ENCODE data around the gene HADHA.
A peak's percentile ranks its signal among the peaks of the same experiment; 100 is the strongest.

The HADHA gene

DNA sequence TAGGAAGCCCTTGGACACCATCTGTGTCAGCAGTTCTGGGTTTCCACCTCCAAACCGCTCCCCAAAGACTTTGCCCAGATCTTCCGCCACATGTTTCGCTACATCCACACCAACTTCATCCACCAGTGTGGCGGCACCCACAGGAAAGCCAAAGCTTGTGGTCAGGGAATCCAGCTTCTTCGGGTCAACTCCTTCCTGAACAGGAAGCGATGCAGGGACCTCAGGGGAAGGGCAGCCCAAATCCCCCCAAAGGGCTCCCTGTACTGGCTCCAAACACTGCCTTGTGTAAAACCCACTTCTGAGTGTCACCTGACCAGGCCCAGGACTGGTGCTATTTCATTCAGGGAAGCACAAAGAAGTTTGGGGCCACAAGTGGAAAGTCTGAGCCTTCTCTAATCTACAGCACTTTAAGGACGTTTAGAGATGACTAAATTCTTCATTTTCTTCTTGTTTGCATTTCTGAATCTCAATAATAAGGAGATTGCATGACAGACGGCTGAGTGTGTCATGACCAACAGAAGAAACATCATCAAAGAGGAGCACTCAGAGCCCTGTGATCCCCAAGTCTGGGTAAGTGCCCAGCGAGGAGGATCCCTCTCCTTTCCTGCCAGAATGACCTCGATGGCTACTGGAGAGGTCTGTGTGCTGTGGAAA lies 50.7 kb downstream of the HADHA start:
- DNase-seq (ENCODE audit: low read depth, low spot score): no peak

DNA sequence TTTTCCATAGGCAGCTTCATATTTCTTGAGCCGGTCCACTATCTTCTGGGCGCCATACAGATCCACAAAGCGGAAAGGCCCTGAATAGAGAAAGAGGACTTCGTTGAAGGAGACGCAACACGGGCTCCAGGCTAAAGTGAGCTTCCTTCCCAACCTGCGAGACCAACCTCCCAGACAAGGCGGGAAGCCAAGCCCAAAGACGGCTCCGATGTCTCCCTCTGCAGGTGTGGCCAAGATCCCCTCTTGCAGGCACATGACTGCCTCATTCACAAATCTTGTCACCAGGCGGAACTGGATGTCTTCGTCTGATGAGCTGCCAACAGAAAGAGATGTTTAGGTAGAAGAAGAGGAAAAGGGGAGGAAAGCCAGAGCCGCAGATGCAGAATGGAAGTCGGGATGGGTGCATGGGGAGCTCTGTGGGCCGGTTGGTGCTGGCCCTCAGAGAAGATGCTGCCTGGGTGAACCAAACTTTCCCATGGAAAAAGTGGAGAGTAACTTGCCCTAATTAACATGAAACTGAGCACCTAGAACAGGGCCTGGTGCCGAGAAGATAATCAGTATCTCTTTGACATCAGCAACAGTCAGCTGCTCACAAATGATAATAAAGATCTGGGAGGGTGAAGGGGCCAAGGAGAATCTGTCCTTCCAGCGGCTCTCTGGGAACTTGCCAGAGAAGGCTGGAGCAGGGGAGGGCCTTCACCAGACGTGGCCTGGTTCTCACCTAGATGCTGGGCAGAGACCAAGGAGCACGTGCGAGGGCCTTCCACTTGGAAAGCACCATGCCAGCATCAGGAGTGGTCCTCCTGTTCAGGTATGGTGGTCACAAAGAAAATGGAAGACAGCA lies 52.9 kb downstream of the HADHA start:
- DNase-seq (ENCODE audit: low read depth, low spot score): no peak

DNA sequence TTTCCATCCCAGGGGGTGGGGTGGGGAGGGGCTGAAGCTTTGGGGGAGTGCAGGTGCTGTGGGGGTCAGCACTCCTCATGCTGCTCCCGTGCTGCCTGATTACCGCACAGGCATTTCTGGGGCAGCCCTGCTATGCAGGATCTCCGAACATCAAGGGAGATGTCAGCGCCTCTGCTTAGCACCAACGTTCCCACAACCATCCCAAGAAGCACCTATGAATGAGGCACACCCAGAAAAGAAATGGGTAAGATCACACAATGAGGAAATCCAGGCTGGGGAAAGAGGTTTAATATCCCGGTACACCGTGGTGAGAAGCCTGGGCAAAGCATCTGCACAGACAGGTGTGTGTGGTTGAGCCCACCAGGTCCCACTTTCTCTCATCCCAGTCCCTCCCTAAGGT lies 54.1 kb downstream of the HADHA start:
- no peak for DNase-seq (ENCODE audit: low read depth, low spot score)

DNA sequence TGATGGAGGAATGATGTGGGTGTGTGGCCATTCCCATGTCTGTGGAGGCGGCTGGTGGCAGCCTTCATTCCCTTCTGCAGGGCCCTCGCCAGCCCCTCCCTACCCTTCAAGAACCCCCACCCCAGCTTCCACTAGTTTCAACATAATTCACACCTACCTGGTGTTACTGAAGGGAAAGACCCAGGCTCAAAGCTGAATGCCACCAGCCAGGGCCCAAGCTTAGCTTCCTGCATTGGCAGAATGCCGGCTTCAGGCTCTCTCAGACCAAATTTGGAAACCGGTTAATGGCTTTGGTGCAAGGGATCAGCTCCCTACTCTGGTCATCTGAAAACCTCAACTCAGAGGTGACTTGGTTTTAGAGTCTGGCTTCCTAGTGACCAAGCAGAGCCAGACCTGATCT lies 54.7 kb downstream of the HADHA start:
- DNase-seq (ENCODE audit: low read depth, low spot score): no peak

DNA sequence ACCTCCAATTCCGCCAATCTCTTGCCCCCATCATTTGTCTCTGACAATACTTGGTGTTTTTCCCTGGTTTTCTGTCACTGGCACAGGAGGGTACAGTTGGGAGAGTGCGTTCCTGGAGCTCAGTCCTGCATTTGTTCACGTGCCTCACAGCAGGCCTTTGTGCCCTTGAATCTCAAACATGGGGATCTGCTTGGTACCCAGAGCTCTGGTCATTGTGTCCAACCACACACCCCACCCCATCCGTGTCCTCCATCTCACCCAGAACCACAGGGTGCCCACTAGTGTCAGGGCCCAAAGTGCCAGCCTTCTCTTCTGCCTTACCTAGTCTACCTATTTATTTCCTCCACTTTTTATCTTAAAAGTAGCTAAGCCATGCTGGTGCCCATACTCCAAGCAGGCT lies 55.3 kb downstream of the HADHA start:
- DNase-seq (ENCODE audit: low read depth, low spot score): no peak

DNA sequence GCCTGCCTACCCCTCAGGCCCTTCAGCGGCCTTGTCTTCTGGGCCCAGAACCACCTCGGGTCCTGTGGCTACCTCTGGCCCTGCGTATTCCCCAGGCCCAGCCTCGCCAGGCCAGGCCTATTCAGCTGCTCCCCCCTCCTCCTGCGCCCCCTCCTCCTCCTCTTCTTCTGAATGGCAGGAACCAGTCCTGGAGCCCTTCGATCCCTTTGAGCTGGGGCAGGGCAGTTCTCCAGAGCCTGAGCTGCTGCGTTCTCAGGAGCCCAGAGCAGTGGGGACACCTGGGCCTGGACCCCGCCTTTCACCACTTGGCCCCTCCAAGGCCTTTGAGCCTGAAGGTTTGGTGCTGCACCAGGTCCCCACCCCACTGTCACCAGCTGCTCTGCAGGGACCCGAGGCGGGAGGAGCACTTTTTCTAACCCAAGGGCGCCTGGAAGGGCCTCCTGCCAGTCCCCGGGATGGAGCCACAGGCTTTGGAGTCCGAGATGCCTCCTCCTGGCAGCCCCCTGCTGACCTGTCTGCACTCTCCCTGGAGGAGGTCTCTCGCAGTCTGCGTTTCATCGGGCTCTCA lies 56.8 kb downstream of the HADHA start:
- DNase-seq (ENCODE audit: low read depth, low spot score): no peak

DNA sequence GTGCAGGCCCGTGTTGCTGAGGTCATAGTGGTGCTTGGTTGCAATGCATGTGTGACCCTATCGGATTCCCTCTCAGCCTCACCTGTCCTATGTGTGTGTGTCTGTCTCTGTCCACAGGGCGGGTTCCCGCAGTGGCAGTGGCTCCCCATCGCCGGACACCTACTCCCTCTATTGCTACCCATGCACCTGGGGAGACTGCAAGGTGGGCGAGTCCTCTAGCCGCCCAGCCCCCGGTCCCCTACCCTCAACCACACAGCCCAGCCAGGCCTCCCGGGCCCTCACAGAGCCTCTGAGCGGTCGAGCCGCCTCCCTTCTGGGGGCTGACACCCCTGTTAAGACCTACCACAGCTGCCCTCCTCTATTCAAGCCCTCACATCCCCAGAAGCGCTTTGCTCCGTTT lies 57.3 kb downstream of the HADHA start:
- no peak for DNase-seq (ENCODE audit: low read depth, low spot score)

DNA sequence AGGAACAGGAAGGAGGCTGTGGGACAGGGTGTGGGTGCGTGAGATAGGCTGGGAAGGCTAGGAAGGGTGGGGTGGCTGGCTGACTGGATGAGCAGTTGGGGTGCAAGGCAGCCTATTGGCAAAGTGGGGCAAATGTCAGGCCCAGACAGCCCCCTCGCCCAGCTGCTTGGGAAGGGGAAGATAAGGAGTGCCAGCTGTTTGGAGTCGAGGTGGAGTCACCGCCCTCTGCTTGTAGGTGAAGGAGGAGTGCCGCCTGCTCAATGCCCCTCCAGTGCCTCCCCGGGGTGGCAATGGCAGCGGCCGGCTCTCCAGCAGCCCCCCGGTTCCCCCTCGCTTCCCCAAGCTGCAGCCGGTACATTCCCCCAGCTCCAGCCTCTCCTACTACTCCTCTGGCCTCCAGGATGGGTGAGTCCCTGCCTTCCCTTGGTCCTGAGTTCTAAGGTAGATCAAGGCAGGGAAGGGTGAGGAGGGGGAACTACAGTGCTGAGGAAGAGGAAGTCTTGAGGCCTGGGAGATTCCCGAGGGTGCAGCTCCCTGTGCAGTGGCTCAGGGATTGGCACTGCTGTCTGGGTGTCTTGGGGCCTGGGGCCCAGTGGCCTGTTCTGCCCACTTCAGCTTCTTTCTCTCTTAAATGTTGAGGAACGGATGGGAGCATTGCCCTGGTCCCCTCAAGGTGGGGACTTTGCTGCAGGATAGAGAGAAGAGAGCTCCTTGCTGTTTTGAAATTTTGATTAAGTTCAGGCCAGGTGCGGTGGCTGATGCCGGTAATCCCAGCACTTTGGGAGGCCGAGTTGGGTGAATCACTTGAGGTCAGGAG lies 58.3 kb downstream of the HADHA start:
- no peak for DNase-seq (ENCODE audit: low read depth, low spot score)

DNA sequence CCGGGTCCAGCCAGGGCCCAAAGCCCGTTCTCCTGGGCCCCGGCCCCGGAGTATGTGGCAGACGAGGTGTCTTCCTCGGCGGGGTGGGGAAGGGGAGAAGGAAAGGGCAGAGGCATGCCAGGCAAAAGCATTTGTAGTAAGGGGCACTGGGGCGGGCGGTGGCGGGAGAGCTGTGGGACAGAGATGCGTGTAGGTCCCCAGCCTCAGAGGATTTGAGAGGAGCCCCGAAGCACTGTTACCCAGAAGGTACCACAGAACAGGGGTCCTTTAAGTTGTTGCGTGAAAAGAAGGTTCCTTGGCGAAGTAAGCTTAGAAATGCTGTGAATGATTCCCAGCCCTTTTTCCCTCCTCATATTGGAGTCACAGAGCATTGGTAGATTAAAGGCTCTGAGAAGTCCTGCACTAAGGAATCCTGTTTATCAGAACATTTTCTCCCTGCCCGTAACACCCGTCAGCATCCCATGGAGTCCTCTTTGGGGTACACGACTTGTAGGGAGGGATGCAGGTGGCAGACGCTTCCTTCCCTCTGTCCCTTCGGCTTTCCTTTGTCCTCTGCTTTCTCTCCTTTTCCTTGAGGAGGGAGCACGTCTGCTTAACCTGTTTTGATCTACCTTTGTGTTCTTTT lies 59.0 kb downstream of the HADHA start:
- DNase-seq (ENCODE audit: low read depth, low spot score): no peak

DNA sequence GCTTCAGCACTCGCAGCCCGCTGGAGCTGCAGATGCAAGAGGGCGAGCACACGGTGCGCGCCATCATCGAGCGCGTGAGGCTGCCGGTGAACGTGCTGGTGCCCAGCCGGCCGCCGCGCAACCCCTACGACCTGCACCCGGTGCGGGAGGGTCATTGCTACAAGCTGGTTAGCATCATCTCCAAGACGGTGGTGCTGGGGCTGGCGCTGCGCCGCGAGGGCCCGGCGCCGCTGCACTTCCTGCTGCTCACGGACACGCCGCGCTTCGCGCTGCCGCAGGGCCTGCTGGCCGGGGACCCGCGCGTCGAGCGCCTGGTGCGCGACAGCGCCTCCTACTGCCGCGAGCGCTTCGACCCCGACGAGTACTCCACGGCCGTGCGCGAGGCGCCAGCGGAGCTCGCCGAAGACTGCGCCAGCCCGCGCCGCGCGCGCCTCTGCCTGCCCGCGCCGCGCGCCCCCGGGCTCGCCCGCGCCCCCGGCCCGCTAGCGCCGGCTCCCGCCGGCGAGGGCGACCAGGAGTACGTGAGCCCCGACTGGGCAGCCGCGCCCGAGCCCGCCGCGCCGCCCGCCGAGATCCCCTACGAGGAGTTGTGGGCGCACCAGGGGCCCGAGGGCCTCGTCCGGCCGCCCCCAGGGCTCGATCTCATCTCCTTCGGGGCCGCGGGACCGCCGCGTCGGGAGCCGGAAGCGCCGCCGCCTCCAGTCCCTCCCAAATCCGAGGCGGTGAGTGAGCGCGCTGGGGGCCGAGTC lies 59.7 kb downstream of the HADHA start:
- DNase-seq (ENCODE audit: low read depth, low spot score): peak; percentile 61

DNA sequence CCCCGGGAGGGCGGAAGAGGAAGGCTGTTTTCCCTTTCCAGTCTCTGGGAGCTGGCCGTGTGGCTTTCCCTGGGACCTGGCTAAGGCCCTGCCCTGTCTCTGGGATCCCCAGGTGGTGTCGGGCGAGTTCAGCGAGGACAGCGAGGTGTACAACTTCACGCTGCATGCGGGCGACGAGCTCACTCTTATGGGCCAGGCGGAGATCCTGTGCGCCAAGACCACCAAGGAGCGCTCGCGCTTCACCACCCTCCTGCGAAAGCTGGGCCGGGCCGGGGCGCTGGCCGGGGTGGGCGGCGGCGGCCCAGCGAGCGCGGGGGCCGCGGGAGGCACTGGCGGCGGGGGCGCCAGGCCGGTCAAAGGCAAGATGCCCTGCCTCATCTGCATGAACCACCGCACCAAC lies 60.3 kb downstream of the HADHA start:
- DNase-seq (ENCODE audit: low read depth, low spot score): no peak

DNA sequence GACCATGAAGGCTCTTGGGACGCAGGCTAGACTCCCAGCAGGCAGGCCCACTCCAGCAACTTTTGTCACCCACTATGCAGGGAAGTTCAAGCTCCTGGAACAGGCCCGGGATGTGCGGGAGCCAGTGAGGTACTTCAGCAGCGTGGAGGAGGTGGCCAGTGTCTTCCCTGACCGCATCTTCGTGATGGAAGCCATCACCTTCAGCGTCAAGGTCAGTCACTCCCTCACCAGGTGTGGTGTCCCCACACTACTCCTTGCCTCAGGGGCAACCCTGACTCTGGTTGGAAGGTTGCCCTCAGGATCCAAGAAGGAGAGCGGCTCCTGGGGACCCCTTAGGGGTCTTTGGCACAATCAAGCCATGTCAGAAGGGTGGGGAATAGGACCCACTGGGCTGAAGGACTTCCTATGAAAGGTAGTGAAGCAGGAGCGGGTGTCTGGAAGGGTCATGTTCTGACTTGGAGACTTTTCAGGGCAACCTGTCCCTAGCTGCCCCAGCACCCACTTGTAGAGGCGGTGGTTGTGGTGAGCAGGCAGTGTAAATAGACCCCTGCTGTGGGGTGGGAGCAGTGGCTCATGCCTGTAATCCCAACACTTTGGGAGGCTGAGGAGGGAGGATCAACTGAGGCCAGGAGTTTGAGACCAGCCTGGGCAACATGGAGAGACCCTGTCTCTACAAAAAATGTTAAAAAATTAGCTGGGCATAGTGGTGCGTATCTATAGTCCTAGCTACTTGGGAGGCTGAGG lies 61.4 kb downstream of the HADHA start:
- no peak for DNase-seq (ENCODE audit: low read depth, low spot score)

DNA sequence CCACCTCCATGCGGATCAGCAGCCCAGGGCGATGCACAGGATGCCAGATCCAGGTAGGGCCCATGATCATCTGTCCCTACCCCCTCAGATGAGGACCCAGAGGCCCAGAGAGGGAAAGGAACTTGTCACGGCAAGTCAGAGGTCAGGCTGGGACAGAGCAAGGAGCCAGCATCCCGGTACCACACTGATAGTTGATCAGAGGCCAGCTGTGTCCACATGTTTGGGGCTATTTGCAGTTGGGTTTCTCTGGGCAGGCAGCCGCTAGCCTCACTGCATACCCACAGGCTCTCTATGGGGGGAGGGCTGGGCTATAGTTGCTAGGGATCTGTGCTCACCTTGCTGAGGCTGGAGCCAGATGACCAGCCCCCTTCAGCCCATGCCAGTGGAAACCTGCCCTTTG lies 62.0 kb downstream of the HADHA start:
- no peak for DNase-seq (ENCODE audit: low read depth, low spot score)

DNA sequence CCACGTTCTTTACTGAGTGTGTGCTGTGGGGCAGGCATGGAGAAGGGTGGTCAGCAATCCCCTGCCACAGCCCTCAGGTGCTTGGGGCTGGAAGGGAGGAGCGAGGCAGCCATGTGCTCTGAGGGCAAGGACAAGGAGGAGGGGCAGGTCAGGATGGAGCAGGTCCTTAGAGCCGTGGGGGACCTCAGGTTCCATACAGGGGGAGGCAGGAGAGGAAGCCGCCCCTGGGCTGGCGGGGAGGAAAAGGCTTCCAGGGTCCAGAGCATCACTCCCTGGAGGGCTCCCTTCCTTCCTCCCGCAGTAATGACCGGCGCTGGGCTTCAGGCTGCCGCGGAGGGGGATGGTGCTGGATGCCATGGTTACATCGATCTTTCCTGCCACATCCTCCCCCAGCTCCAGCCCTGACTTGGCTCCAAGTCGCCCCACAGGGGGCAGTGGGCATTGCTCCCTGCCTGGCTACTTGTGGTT lies 65.0 kb downstream of the HADHA start:
- no peak for DNase-seq (ENCODE audit: low read depth, low spot score)

DNA sequence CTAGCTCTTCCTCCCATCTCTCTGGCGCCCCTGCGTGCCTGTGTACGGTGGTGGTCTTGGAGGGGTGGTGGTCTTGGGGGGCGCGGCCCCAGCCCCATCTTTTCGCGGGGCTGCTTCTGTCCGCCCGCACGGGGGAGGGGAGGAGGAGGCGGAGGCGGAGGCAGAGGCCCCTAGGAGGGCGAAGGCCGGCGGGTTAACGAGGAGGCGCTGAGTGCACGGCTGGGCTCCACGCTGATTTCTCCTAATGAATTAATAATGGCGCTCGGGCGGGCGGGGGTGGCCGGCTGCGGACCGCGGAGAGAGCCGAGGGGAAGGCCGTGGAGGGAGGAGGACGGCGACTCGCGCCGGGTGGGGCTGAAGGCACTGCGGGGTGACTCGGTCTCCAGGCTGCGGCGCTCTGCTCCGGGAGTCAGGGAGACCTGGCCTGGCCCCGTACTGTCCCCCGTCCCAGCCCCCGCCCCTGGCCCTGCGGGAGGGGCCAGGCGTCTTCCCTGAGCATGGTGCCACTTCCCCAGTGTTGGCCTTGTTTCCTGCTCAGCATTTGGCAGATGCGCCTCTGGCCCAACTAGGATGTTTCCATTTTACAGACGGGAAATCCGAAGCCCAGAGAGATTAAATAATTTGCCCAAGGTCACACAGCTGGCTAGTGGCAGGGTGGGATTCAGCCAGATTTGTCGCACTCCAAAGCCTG lies 65.5 kb downstream of the HADHA start:
- DNase-seq (ENCODE audit: low read depth, low spot score): no peak

DNA sequence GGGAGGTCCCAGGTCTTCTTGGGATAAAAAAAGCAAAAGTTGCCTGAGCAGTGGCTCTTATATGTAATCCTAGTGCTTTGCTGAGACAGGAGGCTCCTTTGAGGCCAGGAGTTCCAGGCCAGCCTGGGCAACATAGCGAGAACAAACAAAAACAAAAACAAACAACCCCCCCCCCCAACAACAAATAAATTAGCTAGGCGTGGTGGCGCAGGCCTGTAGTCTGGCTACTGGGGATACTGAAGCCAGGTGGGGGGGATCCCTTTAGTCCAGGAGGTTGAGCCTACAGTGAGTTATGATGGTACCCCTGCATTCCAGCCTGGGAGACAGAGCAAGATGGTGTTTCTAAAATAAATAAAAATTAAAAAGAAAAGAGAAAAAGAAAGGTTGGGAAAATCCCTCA lies 66.2 kb downstream of the HADHA start:
- DNase-seq (ENCODE audit: low read depth, low spot score): no peak

DNA sequence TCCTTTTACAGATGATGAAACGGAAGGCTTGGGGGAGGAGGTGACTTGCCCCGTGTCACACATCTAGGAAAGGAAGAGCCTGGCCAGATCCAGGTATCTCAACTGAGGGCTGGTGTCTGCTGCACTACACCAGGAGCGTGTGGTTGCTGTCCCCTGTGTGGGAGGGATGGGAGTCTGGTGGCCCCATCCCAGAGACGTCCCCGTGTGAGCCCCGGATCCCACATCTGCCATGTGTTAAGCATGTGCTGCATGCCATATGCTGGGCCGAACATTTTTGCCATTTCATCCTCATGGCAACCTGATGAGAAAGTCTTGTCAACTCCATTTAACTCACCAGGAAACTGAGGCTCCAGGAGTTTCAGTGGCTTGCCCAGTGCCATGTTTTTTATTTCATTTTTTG lies 67.3 kb downstream of the HADHA start:
- DNase-seq (ENCODE audit: low read depth, low spot score): no peak

DNA sequence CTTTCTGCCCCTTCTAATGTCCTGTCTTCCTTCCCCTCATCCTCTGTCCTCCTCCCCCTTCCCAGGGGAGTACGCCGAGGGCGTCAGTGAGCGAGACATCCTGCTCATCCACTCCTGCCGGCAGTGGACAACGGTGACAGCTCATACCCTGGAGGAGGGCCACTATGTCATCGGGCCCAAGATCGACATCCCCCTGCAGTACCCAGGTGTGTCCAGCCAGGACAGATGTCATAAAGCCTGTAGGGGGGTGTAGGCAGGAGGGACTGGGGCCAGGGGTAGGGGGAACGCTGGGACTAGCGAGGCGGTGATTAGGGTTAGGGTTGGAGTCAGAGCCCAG lies 68.2 kb downstream of the HADHA start:
- DNase-seq (ENCODE audit: low read depth, low spot score): no peak

DNA sequence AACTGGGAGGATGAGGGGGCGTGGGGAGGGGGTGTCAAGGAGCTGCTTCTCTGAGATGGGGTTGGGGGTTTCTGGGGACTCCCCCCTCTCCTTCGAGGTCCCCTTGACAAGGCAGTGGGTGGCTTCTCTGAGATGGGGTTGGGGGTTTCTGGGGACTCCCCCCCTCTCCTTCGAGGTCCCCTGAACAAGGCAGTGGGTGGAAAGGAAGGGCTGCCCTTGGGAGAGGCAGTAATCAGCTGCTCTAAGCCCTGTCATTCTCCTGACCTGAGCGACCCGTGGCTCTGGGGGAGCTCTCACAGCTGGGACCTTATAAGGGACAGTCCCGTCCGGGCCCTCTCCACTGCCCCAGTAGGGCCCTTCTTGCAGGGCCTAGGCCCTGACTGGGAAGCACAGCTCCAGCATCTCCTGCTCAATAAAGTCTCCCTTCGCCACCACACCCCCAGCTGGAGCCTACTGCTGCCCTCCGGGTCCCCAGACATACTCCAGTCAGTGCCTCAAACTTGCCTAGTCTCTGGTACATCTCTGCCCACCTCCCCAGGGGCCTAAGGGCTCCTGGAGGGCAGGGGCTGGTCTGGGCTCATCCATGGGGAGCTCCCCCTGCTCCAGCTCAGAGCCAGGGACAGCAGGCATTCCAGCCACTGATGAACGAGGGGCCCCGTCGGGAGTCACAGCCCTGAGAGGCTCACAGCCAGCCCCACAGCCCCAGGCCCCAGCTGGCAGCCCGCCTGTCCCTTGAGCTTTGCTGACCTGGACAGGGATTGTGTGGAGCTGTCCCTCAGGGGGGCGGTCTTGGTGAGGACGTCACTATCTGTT lies 68.8 kb downstream of the HADHA start:
- no peak for DNase-seq (ENCODE audit: low read depth, low spot score)
